ENCODE results near the gene PHACTR3.

GRCh38 chr20:59662161-59662560 is 57.8 kb downstream of the PHACTR3 start:
- TF ChIP-seq, protein P1, sequence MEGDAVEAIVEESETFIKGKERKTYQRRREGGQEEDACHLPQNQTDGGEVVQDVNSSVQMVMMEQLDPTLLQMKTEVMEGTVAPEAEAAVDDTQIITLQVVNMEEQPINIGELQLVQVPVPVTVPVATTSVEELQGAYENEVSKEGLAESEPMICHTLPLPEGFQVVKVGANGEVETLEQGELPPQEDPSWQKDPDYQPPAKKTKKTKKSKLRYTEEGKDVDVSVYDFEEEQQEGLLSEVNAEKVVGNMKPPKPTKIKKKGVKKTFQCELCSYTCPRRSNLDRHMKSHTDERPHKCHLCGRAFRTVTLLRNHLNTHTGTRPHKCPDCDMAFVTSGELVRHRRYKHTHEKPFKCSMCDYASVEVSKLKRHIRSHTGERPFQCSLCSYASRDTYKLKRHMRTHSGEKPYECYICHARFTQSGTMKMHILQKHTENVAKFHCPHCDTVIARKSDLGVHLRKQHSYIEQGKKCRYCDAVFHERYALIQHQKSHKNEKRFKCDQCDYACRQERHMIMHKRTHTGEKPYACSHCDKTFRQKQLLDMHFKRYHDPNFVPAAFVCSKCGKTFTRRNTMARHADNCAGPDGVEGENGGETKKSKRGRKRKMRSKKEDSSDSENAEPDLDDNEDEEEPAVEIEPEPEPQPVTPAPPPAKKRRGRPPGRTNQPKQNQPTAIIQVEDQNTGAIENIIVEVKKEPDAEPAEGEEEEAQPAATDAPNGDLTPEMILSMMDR (IDR thresholded peaks at IDR 0.05), result no peak
- TF ChIP-seq EZH2 (IDR thresholded peaks at IDR 0.05), result no peak

All from neural progenitor cell (in vitro differentiated cells).